GM19239 (cell line): ENCODE measurements around the gene CDHR3.
"Not testable (repeated sequence)": the region's sequence is repeated elsewhere in the genome, so short reads cannot be mapped to it uniquely, and the experiment has no call there.

ENCODE experiments used
- DNase-seq: peaks from one replicate; pipeline ENCODE4 v3.0.0; 2011; ENCODE audit warnings: low spot score; ENCODE audit not compliant: insufficient read length
- FAIRE-seq: peaks from 2 replicates; lab custom pipeline; 2011; peaks lifted over from hg19 to GRCh38; lab: Jason Lieb, UNC

Gene CDHR3

DNA sequence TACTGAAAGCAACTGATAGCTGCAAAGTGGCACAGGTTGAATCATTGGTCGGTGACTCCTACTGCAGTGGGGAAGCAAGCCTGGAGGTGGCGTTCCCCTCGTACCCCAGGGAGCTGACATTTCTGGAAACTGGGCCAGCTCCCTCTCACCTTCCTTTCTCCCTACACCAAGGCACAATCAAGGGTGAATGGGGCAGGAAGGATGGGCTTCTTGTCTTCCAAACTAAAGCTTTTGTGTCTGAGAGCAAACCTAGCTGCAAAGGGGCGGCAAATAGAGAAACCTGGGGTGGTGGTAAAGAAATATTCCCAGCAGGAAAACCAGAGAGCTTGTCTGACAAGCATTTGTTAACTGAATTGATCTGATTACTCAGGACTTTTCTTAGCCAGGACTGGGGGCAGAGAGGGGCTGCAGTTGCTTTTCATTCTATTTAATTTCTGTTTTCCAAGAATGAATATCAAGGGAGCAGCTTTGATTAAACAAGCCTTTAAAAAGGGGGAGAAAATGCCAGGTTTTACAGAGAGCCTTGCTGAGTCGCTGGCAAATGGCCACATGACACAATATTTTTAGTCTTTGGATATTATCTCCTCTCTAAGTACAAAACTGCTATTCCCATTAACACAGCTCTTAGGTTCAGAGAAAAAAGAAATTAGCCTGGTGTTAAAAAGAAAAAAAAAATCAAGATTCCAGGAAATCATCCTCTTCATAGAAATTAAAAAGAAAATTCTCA lies 27.8 kb downstream of the CDHR3 start:
- DNase-seq (no peak), FAIRE-seq (no peak)

DNA sequence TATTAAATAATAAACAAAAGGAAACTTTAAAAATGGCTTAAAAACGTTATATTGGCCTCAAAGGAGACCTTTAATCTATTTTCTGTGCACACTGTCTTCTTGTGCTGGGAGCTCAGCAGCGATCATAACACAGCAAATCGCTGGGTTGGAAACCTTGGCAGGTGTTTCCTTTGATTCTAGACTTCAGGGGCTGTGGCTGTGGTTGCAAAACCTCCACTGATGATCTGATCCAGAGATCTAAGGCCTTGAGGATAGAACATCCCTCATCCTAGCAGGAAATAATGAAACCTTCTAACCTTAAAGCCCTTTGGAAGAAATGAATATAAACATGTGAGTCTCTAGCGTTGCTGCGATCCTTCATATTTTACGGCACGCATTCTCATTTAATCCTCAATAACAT lies 29.8 kb downstream of the CDHR3 start:
- FAIRE-seq = no peak
- no peak for DNase-seq

DNA sequence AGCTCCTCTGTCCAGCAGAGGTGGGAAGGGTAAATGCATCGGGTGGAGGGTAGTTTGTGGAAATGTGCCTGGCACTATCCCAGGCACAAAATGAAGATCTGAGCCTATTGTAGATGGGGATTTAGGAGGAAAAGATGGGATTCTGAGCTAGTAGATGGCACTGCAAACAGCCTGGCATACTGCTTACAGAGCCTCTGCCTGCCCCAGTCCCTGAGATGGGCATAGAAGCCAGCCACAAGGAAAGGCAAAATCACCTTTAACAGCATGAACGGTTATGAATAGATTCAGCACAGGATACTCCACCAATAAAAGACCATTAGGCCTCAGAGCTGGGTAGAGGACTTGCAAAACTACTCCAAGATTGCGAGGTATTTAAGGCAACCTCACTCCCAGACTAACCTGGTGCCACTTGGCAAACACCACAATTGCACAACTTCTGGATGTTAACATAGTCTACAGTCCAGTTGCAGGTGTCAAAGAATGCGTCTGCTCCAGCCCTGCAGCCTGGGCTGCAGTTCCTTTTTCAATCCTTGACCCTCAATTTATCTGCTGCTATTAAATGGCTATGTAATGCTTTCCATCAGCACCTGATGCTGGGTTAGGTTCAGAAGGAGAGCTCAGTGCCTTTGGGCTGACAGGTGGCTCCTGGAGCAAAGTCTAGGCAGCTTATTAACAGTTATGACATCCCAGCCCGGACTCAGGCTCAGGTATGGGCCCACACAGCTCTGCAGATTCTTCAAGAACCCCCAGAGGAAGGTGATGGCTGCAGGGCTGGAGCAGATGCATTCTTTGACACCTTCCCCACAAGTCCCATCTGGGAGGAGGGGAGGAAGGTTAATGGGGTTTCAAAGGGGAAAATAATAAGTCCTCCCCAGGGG lies 34.0 kb downstream of the CDHR3 start:
- FAIRE-seq (no peak), DNase-seq (no peak)

DNA sequence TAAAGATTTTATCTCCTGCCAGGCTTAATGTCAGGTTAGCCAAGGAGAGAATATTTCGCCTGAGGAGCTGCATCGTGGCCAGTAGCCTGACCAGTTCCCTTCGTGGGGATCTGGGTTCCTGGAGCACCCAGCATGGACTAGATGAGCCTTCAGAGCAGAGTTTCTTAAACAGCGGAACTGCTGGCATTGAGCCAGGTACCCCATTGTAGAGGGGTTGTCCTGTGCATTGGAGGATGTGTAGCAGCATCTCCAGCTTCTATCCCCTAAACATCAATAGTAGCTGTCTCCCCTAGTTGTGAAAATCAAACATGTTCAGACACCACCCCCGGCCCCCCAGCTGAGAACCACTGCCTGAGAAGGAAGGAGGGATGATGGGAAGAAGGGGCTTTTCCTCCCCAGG lies 36.2 kb downstream of the CDHR3 start:
- DNase-seq = no peak
- FAIRE-seq = no peak

DNA sequence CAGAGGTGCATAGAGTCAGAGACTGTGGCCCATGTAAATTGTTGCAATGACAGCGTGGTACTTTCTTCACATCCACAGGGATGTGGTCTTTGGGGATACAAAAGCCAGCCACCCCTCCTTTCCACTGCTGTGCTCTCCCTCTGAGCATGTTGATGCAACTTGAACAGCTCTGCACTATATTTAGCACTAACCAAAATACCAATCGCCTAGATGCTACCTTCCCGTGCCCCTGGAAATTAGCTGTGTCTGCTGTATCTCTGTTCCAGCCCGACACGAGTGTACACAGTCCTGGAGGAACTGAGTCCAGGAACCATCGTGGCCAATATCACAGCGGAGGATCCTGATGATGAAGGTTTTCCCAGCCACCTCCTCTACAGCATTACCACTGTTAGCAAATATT lies 38.1 kb downstream of the CDHR3 start:
- FAIRE-seq (no peak), DNase-seq (no peak)

DNA sequence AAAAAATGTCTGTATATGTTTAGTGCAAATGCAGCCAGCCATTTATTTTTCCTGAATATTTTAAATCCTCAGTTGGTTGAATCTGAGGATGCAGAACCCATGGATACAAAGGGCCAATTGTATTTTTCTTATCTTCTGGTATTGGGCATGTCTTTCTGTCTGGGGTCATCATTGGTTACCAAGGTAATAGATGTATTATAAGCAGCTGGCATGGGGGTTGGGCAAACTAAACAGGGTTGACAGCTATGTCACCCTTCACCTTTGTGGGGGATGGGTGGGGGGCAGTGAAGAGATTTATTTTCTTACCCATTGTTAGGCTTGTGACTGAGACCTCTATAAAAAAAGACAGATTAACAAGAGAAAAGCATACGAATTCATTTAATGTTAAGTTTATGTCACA lies 38.8 kb downstream of the CDHR3 start:
- FAIRE-seq = no peak
- no peak for DNase-seq

DNA sequence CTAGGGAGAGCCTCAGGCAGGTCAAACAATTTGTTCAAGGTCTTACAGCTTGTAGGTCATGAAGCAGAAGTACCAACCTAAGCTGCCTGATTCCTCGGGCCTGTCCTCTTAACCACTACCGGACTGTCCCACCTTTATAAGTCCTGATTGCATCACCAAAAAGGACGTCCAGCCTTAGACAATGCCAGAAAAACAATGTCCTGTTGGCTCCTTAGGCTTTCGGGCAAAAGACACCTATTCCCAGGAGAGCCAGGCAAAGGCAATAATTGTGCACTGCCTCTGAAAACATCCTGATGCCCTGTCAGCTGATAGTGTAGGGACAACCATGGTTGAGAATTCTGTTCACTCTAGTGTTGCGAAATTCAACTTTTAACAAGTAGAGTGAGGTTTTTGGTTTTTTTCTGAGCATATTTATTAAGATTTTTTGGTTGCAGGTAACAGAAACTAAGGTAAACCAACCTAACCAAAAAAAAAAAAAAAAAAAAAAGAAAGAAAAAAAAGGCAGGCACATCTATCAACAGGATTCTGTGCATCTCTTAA lies 40.5 kb downstream of the CDHR3 start:
- DNase-seq (no peak), FAIRE-seq (no peak)

DNA sequence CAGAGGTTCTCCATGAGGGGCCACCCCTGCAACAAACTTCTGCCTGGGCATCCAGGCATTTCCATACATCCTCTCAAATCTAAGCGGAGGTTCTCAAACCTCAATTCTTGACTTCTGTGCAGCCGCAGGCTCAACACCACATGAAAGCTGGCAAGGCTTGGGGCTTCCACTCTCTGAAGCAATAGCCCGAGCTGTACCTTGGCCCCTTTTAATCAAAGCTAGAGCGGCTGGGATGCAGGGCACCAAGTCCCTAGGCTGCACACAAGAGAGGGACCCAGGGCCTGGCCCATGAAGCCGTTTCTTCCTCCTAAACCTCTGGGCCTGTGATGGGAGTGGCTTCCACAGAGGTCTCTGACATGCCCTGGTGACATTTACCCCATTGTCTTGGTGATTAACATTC lies 43.8 kb downstream of the CDHR3 start:
- no peak for FAIRE-seq
- DNase-seq = no peak

DNA sequence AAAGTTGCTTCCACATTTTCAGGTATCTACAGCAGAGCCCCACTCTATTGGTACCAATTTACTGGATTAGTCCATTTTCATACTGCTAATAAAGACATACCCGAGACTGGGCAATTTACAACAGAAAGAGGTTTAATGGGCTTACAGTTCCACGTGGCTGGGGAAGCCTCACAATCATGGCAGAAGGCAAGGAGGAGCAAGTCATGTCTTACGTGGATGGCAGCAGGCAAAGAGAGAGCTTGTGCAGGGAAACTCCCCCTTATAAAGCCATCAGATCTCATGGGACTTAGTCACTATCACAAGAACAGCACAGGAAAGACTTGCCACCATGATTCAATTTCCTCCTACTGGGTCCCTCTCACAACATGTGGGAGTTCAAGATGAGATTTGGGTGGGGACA lies 44.7 kb downstream of the CDHR3 start:
- not testable (repeated sequence) for DNase-seq, FAIRE-seq

DNA sequence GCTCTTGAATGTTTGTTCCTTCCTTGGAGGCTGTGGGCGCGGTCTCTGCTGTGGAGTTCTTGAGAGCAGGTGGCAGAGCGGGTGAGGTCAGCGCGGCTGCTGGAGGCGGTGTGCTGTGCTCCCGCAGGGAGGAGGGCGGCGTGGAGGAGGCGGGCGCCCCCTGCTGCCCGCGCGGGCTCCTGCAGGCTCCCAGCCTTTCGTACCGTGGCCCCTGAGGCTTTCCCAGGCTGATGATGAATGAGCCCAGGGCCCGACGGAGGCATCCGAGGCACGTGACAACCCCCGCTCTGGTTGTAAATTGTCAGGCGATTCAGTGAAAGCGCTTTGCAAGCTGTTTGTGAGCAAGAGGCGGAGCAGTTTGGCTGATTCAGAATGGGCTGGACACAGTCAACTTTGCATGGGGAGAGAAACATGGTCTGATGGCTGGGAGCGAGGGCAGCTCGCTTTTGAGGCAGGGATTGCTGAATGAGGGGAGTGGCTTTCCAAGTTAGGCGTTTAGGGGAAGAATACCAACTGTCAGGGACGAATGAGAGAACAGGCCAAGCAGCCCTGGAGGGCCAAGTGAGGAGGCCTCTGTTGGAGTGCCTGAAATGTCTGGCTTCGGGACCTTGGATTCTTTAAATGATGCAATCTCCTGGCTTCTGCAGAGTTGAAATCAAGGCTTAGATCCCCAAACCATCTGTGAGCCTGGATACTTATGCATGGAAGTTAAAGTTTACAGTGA lies 46.6 kb downstream of the CDHR3 start:
- DNase-seq (peak; percentile 63), FAIRE-seq (no peak)

DNA sequence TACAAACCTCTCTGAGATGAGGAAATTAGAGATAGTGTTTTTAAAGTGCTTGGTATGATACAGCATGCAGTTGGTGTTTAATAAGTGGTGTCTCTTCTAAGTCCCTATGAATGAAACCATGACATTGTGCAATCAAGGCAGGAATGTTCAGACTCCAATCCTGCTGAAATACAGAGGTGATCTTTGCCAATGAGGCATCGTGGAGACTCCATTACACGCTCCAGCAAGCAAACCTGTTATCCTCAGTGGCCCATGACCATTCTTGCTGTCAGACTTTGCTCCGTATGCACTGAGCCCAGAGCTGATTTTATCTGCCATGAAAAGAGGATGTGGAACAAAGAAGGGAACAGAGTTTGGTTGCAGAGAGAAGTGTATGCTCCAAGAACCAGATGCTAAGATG lies 47.3 kb downstream of the CDHR3 start:
- DNase-seq (no peak), FAIRE-seq (no peak)

DNA sequence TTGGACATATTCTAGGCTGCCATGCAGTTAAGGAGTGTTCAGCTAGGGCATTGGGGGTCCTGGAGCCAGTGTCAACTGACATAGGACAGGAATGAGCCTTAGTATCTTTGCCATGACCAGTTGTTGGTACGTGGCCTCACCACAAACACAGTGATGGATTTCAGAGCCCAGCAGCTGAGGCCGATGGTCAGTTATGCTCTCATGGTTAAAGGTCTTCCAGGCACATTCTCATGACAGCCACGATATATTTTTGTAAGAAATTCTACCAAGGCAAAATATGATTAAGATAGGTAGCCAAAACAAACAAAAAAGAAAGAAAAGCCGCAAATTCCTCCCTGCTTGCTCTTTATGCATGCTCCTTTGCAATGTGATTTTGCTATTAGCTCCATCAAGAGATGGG lies 47.8 kb downstream of the CDHR3 start:
- FAIRE-seq = no peak

DNA sequence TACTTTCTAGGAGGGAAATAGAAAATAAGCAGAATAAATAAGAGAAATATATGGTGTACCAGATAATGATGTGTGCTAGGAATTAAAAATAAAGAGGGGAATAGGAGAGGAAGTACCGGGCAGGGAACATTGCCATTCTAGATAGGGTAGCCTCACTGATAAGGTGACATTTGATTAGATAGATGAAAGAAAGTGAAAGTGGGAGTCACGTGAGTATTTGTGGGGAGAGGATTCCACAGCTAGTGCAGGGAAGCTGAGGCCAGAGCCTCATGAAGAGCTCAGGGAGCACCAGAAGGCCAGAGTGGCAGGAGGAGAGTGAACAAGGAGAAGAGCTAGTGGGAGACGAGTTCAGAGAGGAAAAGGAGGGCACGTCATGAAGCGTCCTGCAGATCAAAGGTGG lies 49.1 kb downstream of the CDHR3 start:
- no peak for DNase-seq

More for the DNA sequence above, 47.8 kb downstream of the CDHR3 start:
- no peak for DNase-seq

DNA sequence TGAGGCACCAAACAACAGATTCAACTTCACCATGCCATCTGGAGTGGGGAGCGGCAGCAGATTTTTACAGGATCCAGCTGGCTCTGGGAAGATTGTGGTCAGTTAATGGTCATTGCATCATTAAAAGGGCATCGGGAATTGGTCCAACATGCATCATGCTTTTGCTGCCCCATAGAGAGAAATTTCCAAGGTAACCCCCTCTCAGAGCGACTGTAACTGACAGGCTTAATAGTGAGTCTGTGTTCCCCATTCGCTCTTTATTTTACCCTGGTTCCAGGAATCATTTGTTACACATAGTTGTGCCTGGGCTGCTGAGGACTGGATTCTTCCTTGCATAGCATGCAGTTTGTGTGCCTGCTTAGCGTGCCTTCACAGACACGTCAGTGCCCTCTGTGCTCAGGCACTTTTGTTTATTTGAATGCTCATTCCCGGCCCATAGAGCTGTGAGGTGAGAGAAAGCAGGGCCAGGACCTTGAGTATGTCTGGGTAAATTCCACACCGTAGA lies 49.9 kb downstream of the CDHR3 start:
- no peak for DNase-seq
- FAIRE-seq = no peak

More for the DNA sequence above, 49.1 kb downstream of the CDHR3 start:
- no peak for FAIRE-seq

DNA sequence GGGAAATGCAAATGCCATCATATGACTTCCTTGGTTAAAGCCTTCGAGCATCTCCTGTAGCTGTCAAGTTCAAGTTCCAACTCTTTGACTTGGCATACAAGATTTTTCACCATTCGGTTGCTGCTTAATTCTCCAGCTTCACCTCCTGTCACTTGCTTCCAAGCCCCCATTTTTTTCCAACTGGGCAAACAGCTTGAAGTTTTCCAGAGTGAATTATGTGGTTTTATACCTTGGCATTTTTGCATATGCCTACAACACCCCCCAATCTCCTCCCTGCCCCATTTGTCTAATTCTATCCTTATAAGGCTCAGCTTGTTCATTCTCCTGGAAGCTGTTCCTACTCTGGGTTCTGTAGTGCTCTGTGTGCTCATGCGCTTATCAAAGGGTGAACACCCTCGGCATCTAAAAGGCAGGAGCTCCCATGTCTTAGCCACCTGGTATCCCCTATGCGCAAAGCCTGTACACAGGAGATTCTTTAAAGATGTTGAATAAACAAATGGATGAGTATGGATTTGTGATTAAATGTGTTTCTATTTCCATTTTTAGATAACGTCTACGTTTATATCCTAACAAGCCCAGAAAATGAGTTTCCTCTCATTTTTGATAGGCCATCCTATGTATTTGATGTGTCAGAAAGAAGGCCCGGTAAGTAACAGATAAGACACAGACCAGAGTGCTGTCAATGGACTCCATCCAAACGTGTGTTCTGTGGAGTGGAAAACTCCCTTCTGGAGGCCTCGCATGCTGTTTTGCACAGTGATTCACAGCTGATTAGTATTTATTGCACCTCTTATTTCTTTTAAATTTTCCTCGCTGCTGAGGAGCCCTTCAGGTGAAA lies 52.5 kb downstream of the CDHR3 start:
- FAIRE-seq = no peak
- no peak for DNase-seq

DNA sequence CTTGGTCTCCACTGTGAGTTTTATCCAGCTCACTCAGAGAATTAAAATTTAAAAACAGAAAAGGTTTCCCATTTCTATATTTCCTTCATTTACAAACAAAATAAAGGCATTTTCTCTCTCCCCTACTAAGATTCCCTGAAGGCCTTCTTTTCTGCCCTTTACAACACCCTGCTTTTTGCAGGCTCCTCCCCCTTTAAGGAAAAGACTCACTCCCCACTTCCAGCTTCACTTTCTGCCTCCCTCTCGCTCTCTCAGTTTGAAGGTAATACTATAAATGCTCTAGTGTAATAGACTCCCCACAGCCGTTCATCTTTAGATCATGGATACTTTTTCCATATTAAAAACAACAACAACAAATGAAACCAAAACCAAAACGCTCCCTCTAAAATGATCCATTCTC lies 53.3 kb downstream of the CDHR3 start:
- FAIRE-seq = no peak
- no peak for DNase-seq

DNA sequence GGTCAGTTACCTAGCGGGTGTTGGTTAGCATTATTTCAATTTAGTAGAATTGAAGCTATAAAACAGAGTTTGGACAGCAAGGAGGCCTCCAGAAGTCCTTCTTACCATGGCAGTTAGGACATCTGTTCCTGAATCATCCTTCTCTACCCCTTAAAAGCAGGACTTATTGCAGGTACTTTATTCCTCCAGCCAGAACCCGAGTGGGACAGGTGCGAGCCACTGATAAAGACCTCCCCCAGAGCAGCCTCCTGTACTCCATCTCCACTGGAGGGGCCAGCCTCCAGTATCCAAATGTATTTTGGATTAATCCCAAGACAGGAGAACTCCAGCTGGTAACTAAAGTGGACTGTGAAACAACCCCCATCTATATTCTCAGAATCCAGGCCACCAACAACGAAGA lies 54.6 kb downstream of the CDHR3 start:
- no peak for DNase-seq
- no peak for FAIRE-seq

DNA sequence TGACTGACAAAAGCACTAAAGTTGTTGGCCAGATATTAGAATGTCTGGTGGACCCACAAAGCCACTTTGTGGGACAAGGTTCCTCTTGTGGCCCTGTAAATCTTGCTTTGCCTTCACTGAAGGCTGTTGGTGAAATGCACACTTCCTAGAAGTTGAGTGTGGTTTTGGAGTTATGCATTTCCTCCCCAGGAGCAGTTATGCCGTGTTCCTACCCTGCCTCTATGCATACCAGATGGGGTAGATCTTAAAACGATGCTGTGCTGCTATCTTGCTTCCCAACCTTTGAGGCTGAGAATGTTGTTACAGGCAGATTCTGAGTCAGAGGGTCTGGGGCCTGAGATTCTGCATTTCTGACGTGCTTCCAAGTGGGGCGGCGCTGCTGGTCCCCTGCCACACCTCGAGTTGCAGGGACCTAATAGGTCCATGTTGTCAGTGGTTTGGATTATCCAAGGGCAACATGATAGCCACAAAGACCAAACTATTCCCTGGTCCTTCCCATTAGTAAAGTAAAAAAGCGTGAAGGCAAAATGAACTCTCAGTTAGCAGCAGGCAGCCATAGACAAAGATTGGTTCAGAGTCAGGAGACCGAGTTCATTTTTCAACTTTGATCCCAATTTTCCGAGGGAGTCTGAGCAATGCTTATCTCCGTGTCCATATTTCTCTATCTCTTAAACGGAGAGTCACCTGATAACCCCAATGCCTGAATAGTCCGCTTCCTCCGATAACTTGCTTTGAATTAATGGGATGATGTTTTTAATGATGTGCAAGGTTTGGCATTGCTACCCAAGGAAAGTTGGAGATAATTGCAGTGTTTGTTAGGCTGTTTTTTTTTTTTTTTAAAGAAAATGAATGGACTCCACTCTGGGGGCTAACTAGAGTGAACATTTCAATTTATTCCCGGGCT lies 55.8 kb downstream of the CDHR3 start:
- DNase-seq (no peak), FAIRE-seq (no peak)

DNA sequence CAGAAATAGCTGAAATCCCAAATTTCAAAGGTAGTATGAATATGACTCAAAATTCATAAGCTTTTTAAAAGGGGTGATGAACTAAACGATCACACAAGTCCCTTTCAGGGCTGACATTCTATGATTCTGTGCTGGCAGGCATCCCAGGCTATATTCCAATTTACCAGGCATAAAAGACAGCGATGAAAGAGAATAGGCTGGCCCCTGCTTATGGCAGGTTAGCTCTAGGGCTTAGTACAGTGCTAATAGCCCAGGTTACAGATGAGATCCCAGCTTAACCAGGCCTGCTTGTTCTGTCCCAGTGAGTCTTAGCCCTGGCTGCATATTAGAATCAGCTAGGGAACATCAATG lies 56.4 kb downstream of the CDHR3 start:
- DNase-seq (no peak), FAIRE-seq (no peak)
